IMR-90 (cell line): ENCODE data around the gene HEY2. TPM values are rescaled to one million over a fixed set of nuclear protein-coding genes. Genes with fewer than 3 reads are reported as not detected.

Experiments used
- ATAC-seq: fragments of 200-7000 bp; cut with Tn5 transposase; 2 replicates; pipeline ENCODE4 v1.9.1; 2020; ENCODE audit warnings: low read depth, mild to moderate bottlenecking, moderate library complexity
- BruUV-seq: library from RNA; stranded (reverse); fragments of 400-500 nt; replicated peaks from 2 replicates; lab custom pipeline; 2021; lab: Mats Ljungman, UMichigan
- CTCF ChIA-PET: fragments of 300-600 bp; formaldehyde crosslinking; extraction: SDS; loops from one replicate; lab custom pipeline; 2021; ENCODE audit warnings: antibody characterized with exemption; lab: Yijun Ruan, JAX
- POLR2A ChIA-PET: fragments of 300-600 bp; sonication (Branson Sonifier 250); formaldehyde crosslinking; loops from one replicate; lab custom pipeline; 2022; ENCODE audit warnings: antibody characterized with exemption; ENCODE audit not compliant: unreplicated experiment; lab: Charles Lee
- DNase-seq: peaks from one replicate; pipeline ENCODE4 v3.0.0; 2013
- H2AFZ ChIP-seq: replicated peaks from 2 replicates; pipeline ENCODE3; 2013; ENCODE audit warnings: low read length, mild to moderate bottlenecking; ENCODE audit not compliant: poor library complexity
- H2AK5ac ChIP-seq: 2 replicates; pipeline ENCODE4 v1.6.1; 2013; ENCODE audit warnings: low read depth, low read length, inconsistent platforms
- H2AK9ac ChIP-seq: replicated peaks from 2 replicates; pipeline ENCODE3; 2013; ENCODE audit warnings: mild to moderate bottlenecking, low read depth, low read length, moderate library complexity; ENCODE audit not compliant: poor library complexity
- H2BK120ac ChIP-seq: 2 replicates; pipeline ENCODE4 v1.6.1; 2013; ENCODE audit warnings: low read depth, low read length, inconsistent platforms
- H2BK15ac ChIP-seq: 3 replicates; pipeline ENCODE4 v1.6.1; 2013; ENCODE audit warnings: low read depth, low read length, inconsistent platforms
- H2BK20ac ChIP-seq: 2 replicates; pipeline ENCODE4 v1.6.1; 2013; ENCODE audit warnings: low read depth, mild to moderate bottlenecking, inconsistent platforms, low read length, moderate library complexity
- H2BK5ac ChIP-seq: 2 replicates; pipeline ENCODE4 v1.6.1; 2013; ENCODE audit warnings: mild to moderate bottlenecking, low read depth, low read length, inconsistent platforms; ENCODE audit not compliant: poor library complexity, severe bottlenecking
- H3K14ac ChIP-seq: replicated peaks from 2 replicates; pipeline ENCODE4 v1.6.1; 2013; ENCODE audit warnings: low read depth, low read length, inconsistent platforms
- H3K18ac ChIP-seq: 2 replicates; pipeline ENCODE4 v1.6.1; 2013; ENCODE audit warnings: low read depth, low read length, control low read depth
- H3K23ac ChIP-seq: 2 replicates; pipeline ENCODE4 v1.6.1; 2013; ENCODE audit warnings: low read depth, low read length, inconsistent platforms
- H3K27ac ChIP-seq: 2 replicates; pipeline ENCODE4 v1.5.1; 2013; ENCODE audit warnings: mild to moderate bottlenecking, control low read depth, low read length; ENCODE audit not compliant: insufficient read depth
- H3K27me3 ChIP-seq: 2 replicates; pipeline ENCODE4 v1.6.1; 2013; ENCODE audit warnings: low read length; ENCODE audit not compliant: control insufficient read depth, insufficient read depth
- H3K36me3 ChIP-seq: 2 replicates; pipeline ENCODE4 v1.6.1; 2013; ENCODE audit warnings: low read length, mixed read lengths; ENCODE audit not compliant: control insufficient read depth, insufficient read depth
- H3K4ac ChIP-seq: 2 replicates; pipeline ENCODE4 v1.6.1; 2013; ENCODE audit warnings: low read depth, low read length, inconsistent platforms
- H3K4me1 ChIP-seq: 2 replicates; pipeline ENCODE4 v1.6.1; 2013; ENCODE audit warnings: low read length, mixed read lengths; ENCODE audit not compliant: control insufficient read depth, insufficient read depth
- H3K4me2 ChIP-seq: 2 replicates; pipeline ENCODE4 v1.6.1; 2013; ENCODE audit warnings: low read depth, mild to moderate bottlenecking, control low read depth, low read length, moderate library complexity
- H3K4me3 ChIP-seq: 2 replicates; pipeline ENCODE4 v1.5.1; 2013; ENCODE audit warnings: low read depth, mild to moderate bottlenecking, control low read depth, low read length, moderate library complexity; ENCODE audit not compliant: insufficient read depth
- H3K56ac ChIP-seq: 2 replicates; pipeline ENCODE4 v1.6.1; 2013; ENCODE audit warnings: low read length, inconsistent platforms; ENCODE audit not compliant: insufficient read depth; ENCODE audit errors: extremely low read depth
- H3K79me1 ChIP-seq, 2 experiments: 2 replicates each; pipeline ENCODE4 v1.6.1; 2013; ENCODE audit warnings: low read length in 2 of 2, inconsistent platforms in 1 of 2, low read depth in 1 of 2
- H3K9ac ChIP-seq: 2 replicates; pipeline ENCODE4 v1.6.1; 2013; ENCODE audit warnings: low read depth, low read length, control low read depth
- H3K9me1 ChIP-seq: 2 replicates; pipeline ENCODE4 v1.6.1; 2013; ENCODE audit warnings: low read length, inconsistent platforms; ENCODE audit not compliant: insufficient read depth
- H3K9me3 ChIP-seq: 2 replicates; pipeline ENCODE4 v1.6.1; 2013; ENCODE audit warnings: low read length; ENCODE audit not compliant: control insufficient read depth, insufficient read depth
- H4K20me1 ChIP-seq: 2 replicates; pipeline ENCODE4 v1.6.1; 2013; ENCODE audit warnings: low read length, inconsistent platforms; ENCODE audit not compliant: insufficient read depth
- H4K5ac ChIP-seq: 2 replicates; pipeline ENCODE4 v1.6.1; 2013; ENCODE audit warnings: mild to moderate bottlenecking, low read depth, low read length, control low read depth
- H4K8ac ChIP-seq, 2 experiments: 2 replicates each; pipeline ENCODE4 v1.6.1; 2013; ENCODE audit warnings: low read depth in 2 of 2, low read length in 2 of 2, control low read depth in 1 of 2, inconsistent platforms in 1 of 2
- H4K91ac ChIP-seq: 2 replicates; pipeline ENCODE4 v1.6.1; 2013; ENCODE audit warnings: low read depth, low read length, inconsistent platforms; ENCODE audit not compliant: insufficient read depth
- BHLHE40 ChIP-seq: fragments of 150-350 bp; IDR thresholded peaks from 2 replicates; pipeline ENCODE4 v1.6.1; 2016; ENCODE audit warnings: mild to moderate bottlenecking, low read depth, low read length
- CEBPB ChIP-seq: IDR thresholded peaks from 2 replicates; pipeline ENCODE4 v1.6.1; 2012; ENCODE audit warnings: low read depth, low read length, improper control_type of control experiment
- ELK1 ChIP-seq: fragments of 150-350 bp; IDR thresholded peaks from 2 replicates; pipeline ENCODE4 v1.6.1; 2016; ENCODE audit warnings: low read depth, mild to moderate bottlenecking, low read length, moderate library complexity, borderline replicate concordance
- MAFK ChIP-seq: IDR thresholded peaks from 2 replicates; pipeline ENCODE4 v1.6.1; 2012; ENCODE audit warnings: low read depth, low read length, improper control_type of control experiment
- MAZ ChIP-seq: IDR thresholded peaks from 2 replicates; pipeline ENCODE4 v1.6.1; 2012; ENCODE audit warnings: low read depth, mild to moderate bottlenecking, low read length, improper control_type of control experiment, moderate library complexity, borderline replicate concordance
- MXI1 ChIP-seq: IDR thresholded peaks from 2 replicates; pipeline ENCODE4 v1.6.1; 2012; ENCODE audit warnings: low read depth, mild to moderate bottlenecking, low read length, moderate library complexity, borderline replicate concordance
- NFE2L2 ChIP-seq: fragments of 150-350 bp; IDR thresholded peaks from 2 replicates; pipeline ENCODE4 v1.6.1; 2016; ENCODE audit warnings: low read depth, mild to moderate bottlenecking, low read length
- POLR2A ChIP-seq: IDR thresholded peaks from 2 replicates; pipeline ENCODE4 v1.6.1; 2012; ENCODE audit warnings: mild to moderate bottlenecking, low read depth, low read length
- RAD21 ChIP-seq: IDR thresholded peaks from 2 replicates; pipeline ENCODE4 v1.6.1; 2012; ENCODE audit warnings: low read length, improper control_type of control experiment
- RCOR1 ChIP-seq: IDR thresholded peaks from 2 replicates; pipeline ENCODE4 v1.6.1; 2012; ENCODE audit warnings: mild to moderate bottlenecking, low read length, improper control_type of control experiment; ENCODE audit not compliant: insufficient replicate concordance
- RFX5 ChIP-seq: IDR thresholded peaks from 2 replicates; pipeline ENCODE4 v1.8.0; 2012; ENCODE audit warnings: low read depth, mild to moderate bottlenecking, low read length, moderate library complexity
- SMC3 ChIP-seq: fragments of 150-350 bp; IDR thresholded peaks from 2 replicates; pipeline ENCODE4 v1.6.1; 2016; ENCODE audit warnings: low read depth, mild to moderate bottlenecking, antibody characterized with exemption, low read length, moderate library complexity
- WGBS, 2 experiments: methylation state at CpG; one replicate each; pipeline versions ENCODE4 v1.1.5 to v1.1.7; 2013; ENCODE audit warnings: missing lambda C conversion rate in 2 of 2; ENCODE audit not compliant: insufficient read length in 1 of 2; ENCODE audit errors: extremely low coverage in 2 of 2; 5-methylcytosine and 5-hydroxymethylcytosine counted together
- dilution Hi-C: fragments of 300-500 bp; cut with HindIII; formaldehyde crosslinking; loops from one replicate; pipeline ENCODE4 v1.14.3; 2018; ENCODE audit warnings: low sequenced_read_pairs; ENCODE audit not compliant: unreplicated experiment
- in situ Hi-C: fragments of 300-500 bp; cut with MboI; formaldehyde crosslinking; loops from 3 replicates; pipeline ENCODE4 v1.14.3; 2019; ENCODE audit warnings: low sequenced_read_pairs, inconsistent platforms, mixed read lengths
- intact Hi-C: fragments of 100-400 bp; cut with micrococcal nuclease; formaldehyde crosslinking; loops from 2 replicates; pipeline ENCODE4 v1.10.0; 2022
- polyA plus RNA-seq, 3 experiments: library from polyadenylated mRNA; depleted of rRNA; stranded (reverse); fragments of >200 nt; gene quantifications; 2 replicates each; pipeline ENCODE4 v1.2.3, GENCODE V29; 2012; ENCODE audit warnings: low replicate concordance in 1 of 3
- total RNA-seq: library from RNA; depleted of rRNA; stranded (reverse); fragments of >200 nt; gene quantifications from 2 replicates; pipeline ENCODE4 v1.2.3, GENCODE V29; 2012
- TF ChIP-seq, protein P1 (sequence below): fragments of 150-350 bp; IDR thresholded peaks from 2 replicates; pipeline ENCODE4 v1.6.1; 2017; ENCODE audit warnings: mild to moderate bottlenecking, antibody characterized with exemption, low read length, low read depth
- TF ChIP-seq, protein P2 (sequence below): conservative IDR thresholded peaks from 2 replicates; pipeline ENCODE4 v1.5.1; 2012; ENCODE audit warnings: mild to moderate bottlenecking, low read depth, low read length, improper control_type of control experiment

Gene HEY2
- total and polyA plus RNA-seq, 2 of the 4 experiments (the other 2 are of a cell fraction) = not detected

- no peak overlapping the region for H4K91ac ChIP-seq
- no peak overlapping the region for H2AK5ac ChIP-seq
- H2AK9ac ChIP-seq = no peak overlapping the region
- no TSS peak for BruUV-seq
- CTCF ChIA-PET = interaction anchor here (1.2 kb wide), 1 partner anchor 18 kb away, joined by 4 read pairs; the partner anchor contains the start of gene NCOA7
- no peak for TF ChIP-seq BHLHE40
- no peak for TF ChIP-seq RCOR1
- no peak for TF ChIP-seq POLR2A
- TF ChIP-seq SMC3 = no peak
- TF ChIP-seq MAZ = no peak
- TF ChIP-seq, protein P1, sequence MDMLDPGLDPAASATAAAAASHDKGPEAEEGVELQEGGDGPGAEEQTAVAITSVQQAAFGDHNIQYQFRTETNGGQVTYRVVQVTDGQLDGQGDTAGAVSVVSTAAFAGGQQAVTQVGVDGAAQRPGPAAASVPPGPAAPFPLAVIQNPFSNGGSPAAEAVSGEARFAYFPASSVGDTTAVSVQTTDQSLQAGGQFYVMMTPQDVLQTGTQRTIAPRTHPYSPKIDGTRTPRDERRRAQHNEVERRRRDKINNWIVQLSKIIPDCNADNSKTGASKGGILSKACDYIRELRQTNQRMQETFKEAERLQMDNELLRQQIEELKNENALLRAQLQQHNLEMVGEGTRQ = no peak
- TF ChIP-seq RFX5 = no peak
- no peak for TF ChIP-seq RAD21
- no peak for TF ChIP-seq ELK1
- TF ChIP-seq MAFK = no peak
- no peak for TF ChIP-seq CEBPB
- TF ChIP-seq, protein P2, sequence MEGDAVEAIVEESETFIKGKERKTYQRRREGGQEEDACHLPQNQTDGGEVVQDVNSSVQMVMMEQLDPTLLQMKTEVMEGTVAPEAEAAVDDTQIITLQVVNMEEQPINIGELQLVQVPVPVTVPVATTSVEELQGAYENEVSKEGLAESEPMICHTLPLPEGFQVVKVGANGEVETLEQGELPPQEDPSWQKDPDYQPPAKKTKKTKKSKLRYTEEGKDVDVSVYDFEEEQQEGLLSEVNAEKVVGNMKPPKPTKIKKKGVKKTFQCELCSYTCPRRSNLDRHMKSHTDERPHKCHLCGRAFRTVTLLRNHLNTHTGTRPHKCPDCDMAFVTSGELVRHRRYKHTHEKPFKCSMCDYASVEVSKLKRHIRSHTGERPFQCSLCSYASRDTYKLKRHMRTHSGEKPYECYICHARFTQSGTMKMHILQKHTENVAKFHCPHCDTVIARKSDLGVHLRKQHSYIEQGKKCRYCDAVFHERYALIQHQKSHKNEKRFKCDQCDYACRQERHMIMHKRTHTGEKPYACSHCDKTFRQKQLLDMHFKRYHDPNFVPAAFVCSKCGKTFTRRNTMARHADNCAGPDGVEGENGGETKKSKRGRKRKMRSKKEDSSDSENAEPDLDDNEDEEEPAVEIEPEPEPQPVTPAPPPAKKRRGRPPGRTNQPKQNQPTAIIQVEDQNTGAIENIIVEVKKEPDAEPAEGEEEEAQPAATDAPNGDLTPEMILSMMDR = no peak
- TF ChIP-seq NFE2L2 = no peak
- TF ChIP-seq MXI1 = no peak
- in situ Hi-C loops (no loop called here), dilution Hi-C loops (no loop called here), intact Hi-C loops (no loop called here)
- no peaks in the 10 kb centered on the region for H3K9me3 ChIP-seq
- H2BK120ac ChIP-seq = no peak overlapping the region
- H3K79me1 ChIP-seq = peaks cover 12 to 31% of the 10 kb centered on the region in 2 experiments; a peak in 3 of 4 replicates
- ATAC-seq = no peak
- H3K27me3 ChIP-seq = no peaks in the 10 kb centered on the region
- H3K4me2 ChIP-seq = no peak overlapping the region
- H3K56ac ChIP-seq = no peak overlapping the region
- no peak for DNase-seq
- no peak overlapping the region for H2AFZ ChIP-seq
- peaks cover 19% of the 10 kb centered on the region for H3K4me1 ChIP-seq
- H3K23ac ChIP-seq = no peak overlapping the region; the same call in 1 of the 2 replicates
- no peak overlapping the region for H3K4ac ChIP-seq
- no peak overlapping the region for H4K5ac ChIP-seq
- H2BK20ac ChIP-seq = peak overlapping the region; percentile 58; the same call in 1 of the 2 replicates
- no peaks in the 10 kb centered on the region; the same call in 1 of the 2 replicates for H4K20me1 ChIP-seq
- H3K9me1 ChIP-seq = peaks cover 11% of the 10 kb centered on the region
- no peak overlapping the region for H3K14ac ChIP-seq
- 0 out of 2 replicates have a peak, but pooled peaks cover 1% of the 10 kb centered on the region for H3K36me3 ChIP-seq
- no peak overlapping the region for H4K8ac ChIP-seq
- H3K18ac ChIP-seq = no peak overlapping the region
- POLR2A ChIA-PET = interaction anchor here (0.6 kb wide), 1 partner anchor 628 kb away, joined by 4 read pairs; no protein-coding TSS in a partner anchor
- no peak overlapping the region for H3K9ac ChIP-seq
- H2BK15ac ChIP-seq = no peak overlapping the region
- no peak overlapping the region for H3K4me3 ChIP-seq
- H2BK5ac ChIP-seq = no peak overlapping the region
- WGBS, 2 experiments = no CpG with 5 or more reads among the region's 3 CpGs
- no peak overlapping the region for H3K27ac ChIP-seq
These were observed 60.2 kb downstream of the HEY2 start for GRCh38 chr6:125809570-125810170.
